Activated CD4-positive, alpha-beta T cell treated with anti-CD3 and anti-CD28 coated beads for 36 hours (primary cell): Measurements from ENCODE around the gene VAT1. TPM values are rescaled to one million over a fixed set of nuclear protein-coding genes. Genes with fewer than 3 reads are reported as not detected.
"Not testable (repeated sequence)": the region's sequence is repeated elsewhere in the genome, so short reads cannot be mapped to it uniquely, and the experiment has no call there.

Source experiments
- ATAC-seq: fragments of 200-7000 bp; cut with Tn5 transposase; one replicate; pipeline ENCODE4 v1.10.0; 2021; ENCODE audit warnings: mild to moderate bottlenecking, moderate library complexity
- CTCF ChIA-PET: fragments of 350-600 bp; sonication (Branson Sonifier 250); formaldehyde crosslinking; loops from one replicate; lab custom pipeline; 2021; ENCODE audit warnings: antibody characterized with exemption; lab: Charles Lee
- POLR2A ChIA-PET: fragments of 350-600 bp; sonication (Branson Sonifier 250); formaldehyde crosslinking; loops from one replicate; lab custom pipeline; 2021; ENCODE audit warnings: antibody characterized with exemption, inconsistent platforms; lab: Charles Lee
- DNase-seq: peaks from one replicate; pipeline ENCODE4 v3.0.0-alpha.2; 2020
- H3K27ac Mint-ChIP-seq: one replicate; pipeline ENCODE4 v1.8.0; 2021; ENCODE audit warnings: mixed read lengths
- H3K27me3 Mint-ChIP-seq: one replicate; pipeline ENCODE4 v1.8.0; 2021; ENCODE audit warnings: mixed read lengths
- H3K36me3 Mint-ChIP-seq: one replicate; pipeline ENCODE4 v1.8.0; 2021; ENCODE audit warnings: low read depth, mixed read lengths
- H3K4me1 Mint-ChIP-seq: one replicate; pipeline ENCODE4 v1.8.0; 2021; ENCODE audit warnings: mixed read lengths
- H3K4me3 Mint-ChIP-seq: one replicate; pipeline ENCODE4 v1.8.0; 2021; ENCODE audit warnings: mild to moderate bottlenecking, moderate library complexity, mixed read lengths
- H3K9me3 Mint-ChIP-seq: one replicate; pipeline ENCODE4 v1.8.0; 2021; ENCODE audit warnings: low read depth, mixed read lengths
- intact Hi-C, 2 experiments: fragments of 100-400 bp; cut with DNase I in 1 of 2; cut with micrococcal nuclease in 1 of 2; formaldehyde crosslinking; loops; one replicate each; pipeline versions ENCODE4 v1.14.2 to v1.15.1; 2022 to 2024; cut with DNase I, micrococcal nuclease
- total RNA-seq, 2 experiments: library from RNA; stranded (reverse); gene quantifications; one replicate each; pipeline ENCODE4 v1.2.3, GENCODE V29; 2021

The VAT1 gene
- total RNA-seq, 2 experiments from 2014 or later, result 26.1 to 35.0 TPM

DNA sequence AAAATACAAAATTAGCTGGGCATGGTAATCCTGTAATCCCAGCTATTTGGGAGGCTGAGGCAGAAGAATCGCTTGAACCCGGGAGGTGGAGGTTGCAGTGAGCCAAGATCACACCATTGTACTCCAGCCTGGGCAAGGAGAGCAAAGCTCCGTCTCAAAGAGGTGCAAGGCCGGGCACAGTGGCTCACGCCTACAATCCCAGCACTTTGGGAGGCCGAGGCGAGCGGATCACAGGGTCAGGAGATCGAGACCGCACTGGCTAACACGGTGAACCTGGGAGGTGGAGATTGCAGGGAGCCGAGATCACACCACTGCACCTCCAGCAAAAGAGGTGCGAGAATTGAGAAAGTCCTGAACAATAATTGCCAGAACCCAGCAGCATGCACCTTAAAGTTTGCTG lies 21.3 kb downstream of the VAT1 start:
- Mint-ChIP-seq H3K4me3 (peak overlapping the region; percentile 28), H3K27ac (peak overlapping the region; percentile 67), H3K4me1 (peaks cover 37% of the 10 kb centered on the region), H3K36me3 (peaks cover 56% of the 10 kb centered on the region)
- POLR2A ChIA-PET, result interaction anchor here (0.6 kb wide), 2 partner anchors 344 to 367 kb away, joined by 3 to 4 read pairs; no protein-coding TSS in a partner anchor
- H3K9me3 Mint-ChIP-seq, ATAC-seq, DNase-seq, intact Hi-C loops, CTCF ChIA-PET, H3K27me3 Mint-ChIP-seq: not testable (repeated sequence)

DNA sequence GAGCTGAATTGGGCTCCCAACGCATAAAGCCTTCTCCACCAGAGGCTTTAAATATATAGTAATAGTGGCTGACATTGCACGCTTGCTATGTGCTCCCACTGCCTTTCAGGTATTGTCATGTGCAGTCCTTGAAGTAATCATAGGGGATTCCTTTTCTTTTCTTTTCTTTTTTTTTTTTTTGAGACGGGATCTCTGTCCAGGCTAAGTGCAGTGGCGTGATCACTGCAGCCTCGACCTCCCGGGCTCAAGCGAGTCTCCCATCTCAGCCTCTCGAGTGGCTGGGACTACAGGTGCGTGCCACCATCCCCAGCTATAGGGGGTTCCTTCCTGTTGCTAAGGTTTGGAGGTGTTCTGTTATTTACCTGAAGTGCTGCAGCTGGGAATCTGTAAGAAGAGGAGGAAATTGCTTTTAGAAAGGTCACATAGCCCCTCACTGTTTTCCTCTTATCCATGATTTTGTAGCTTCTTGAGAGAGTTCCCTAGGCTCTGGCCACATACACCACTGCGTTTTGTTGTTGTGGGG lies 23.1 kb downstream of the VAT1 start:
- H3K27me3 Mint-ChIP-seq, result no peaks in the 10 kb centered on the region
- DNase-seq (no peak), ATAC-seq (no peak)
- ChIA-PET CTCF (interaction anchor here (1.3 to 2.4 kb wide), 8 partner anchors 8 to 421 kb away, joined by 4 to 14 read pairs (median 9); partner anchors contain the start of genes AOC2, BRCA1, IFI35 and PSMC3IP), POLR2A (interaction anchor here (0.7 to 1.8 kb wide), 8 partner anchors 8 to 485 kb away, joined by 3 to 35 read pairs (median 4); partner anchors contain the start of genes BRCA1, DHX8, IFI35 and RETREG3)
- H3K27ac Mint-ChIP-seq, result peak overlapping the region; percentile 99
- H3K36me3 Mint-ChIP-seq, result peaks cover 53% of the 10 kb centered on the region
- H3K4me1 Mint-ChIP-seq, result peaks cover 37% of the 10 kb centered on the region
- H3K4me3 Mint-ChIP-seq, result peak overlapping the region; percentile 95
- no peaks in the 10 kb centered on the region for H3K9me3 Mint-ChIP-seq
- intact Hi-C loops, result loop anchor here (5.0 kb wide), 3 partner anchors 167 to 1312 kb away; partner anchors contain the start of genes EIF1 (in 1 of the 2) and PSME3 (in 1 of the 2)

DNA sequence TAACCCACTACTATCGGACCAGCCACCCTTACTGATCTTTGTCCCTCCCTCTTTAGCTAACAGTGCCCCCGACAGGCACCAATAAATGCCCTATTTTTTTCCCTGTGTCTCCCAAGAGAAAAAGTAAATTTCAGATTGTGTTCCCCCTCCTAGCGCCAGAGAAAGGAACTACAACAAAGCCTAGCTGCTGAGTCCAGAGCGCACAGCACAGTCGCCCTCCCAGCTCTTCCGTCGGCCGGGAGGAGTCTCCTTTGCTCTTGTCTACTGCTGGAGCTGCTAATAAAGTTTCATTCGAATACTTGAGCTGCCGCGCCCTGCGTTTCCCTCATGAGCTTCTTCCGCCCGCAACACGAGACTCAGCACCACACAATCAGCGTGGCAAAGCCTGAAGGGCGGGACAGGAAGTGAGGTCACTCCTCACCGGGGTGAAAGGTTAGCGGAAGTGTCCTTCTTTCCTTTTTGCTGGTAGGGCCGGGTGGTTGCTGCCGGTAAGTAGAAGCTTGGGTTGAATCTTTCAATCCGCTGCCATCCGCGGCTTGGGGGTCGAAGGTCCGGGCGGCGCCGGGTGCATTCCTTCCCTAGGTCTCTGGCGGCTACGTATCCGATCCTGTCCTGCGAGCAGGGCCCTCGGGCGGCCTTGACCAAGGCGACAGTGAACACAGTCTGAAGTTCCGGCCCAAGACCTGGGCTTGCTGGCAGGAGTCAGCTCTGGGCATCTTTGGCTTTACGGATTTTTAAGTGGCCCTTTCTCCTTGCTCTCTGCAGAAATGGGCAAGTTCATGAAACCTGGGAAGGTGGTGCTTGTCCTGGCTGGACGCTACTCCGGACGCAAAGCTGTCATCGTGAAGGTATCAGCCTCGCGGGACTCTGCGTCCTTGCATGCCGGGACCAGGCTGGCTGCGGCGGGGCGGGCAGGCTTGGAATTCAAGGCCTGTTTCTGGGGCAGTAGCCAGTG lies 23.9 kb downstream of the VAT1 start, which contains the start of gene RPL27:
Gene RPL27 (plus strand): TSS at position 436 of the 955 bp plus-strand sequence. CDS start 332 bp downstream, at position 768.
- Mint-ChIP-seq H3K4me3 (peak within 1 kb of the TSS; percentile 95), H3K36me3 (peaks cover 51% of the 10 kb centered on the region), H3K9me3 (no peaks in the 10 kb centered on the region), H3K4me1 (peaks cover 31% of the 10 kb centered on the region), H3K27me3 (no peaks in the 10 kb centered on the region), H3K27ac (peak within 1 kb of the TSS; percentile 99)
- ATAC-seq (peak; percentile 98), DNase-seq (peak; percentile 98)
- ChIA-PET CTCF (interaction anchor here (0.5 to 2.4 kb wide), 32 partner anchors 9 to 486 kb away, joined by 3 to 14 read pairs (median 5); partner anchors contain the start of genes AARSD1, AOC2, BECN1 and BRCA1), POLR2A (interaction anchor here (0.5 to 1.8 kb wide), 30 partner anchors 8 to 610 kb away, joined by 3 to 35 read pairs (median 4); partner anchors contain the start of genes AARSD1, BECN1, BRCA1 and CNTD1)
- intact Hi-C loops, result loop anchor here (1.0 to 5.0 kb wide), 18 partner anchors 8 to 1311 kb away; partner anchors contain the start of genes AARSD1 (in 2 of the 2), BRCA1 (in 2 of the 2), PSME3 (in 2 of the 2) and PTGES3L (in 2 of the 2)

DNA sequence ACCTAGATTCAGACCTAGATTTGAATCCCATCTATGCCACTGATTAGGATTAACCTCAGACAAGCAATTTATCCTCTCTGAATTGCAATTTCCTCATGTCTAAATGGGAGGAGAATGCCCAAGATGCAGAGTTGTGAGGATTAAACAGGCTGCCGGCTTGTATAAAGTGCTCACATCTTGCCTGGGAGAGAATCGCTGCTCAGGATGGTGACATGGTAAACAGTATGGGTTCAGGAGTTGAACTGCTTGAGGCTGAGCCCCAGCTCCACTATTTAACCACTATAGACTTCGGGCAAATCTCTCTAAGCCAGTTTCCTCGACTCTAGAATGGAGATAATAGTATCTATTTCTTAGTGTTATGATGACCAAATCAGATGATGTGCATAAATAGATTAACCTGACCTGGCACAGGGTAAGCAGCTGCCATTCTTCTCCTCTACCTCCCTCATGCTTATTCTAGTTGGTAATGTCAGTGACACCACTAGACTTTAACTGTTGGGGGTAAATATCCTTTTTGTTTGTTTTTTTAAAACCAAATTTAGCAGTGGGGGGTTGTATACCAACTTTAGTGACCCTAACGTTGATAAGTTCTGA lies 24.7 kb downstream of the VAT1 start:
- Mint-ChIP-seq H3K4me1 (peaks cover 31% of the 10 kb centered on the region), H3K27ac (peak overlapping the region; percentile 99), H3K36me3 (peaks cover 50% of the 10 kb centered on the region), H3K9me3 (no peaks in the 10 kb centered on the region), H3K27me3 (no peaks in the 10 kb centered on the region), H3K4me3 (peak overlapping the region; percentile 95)
- POLR2A ChIA-PET, result interaction anchor here (0.6 to 1.8 kb wide), 26 partner anchors 9 to 609 kb away, joined by 3 to 35 read pairs (median 5); partner anchors contain the start of genes AARSD1, BECN1, BRCA1 and CNTD1
- DNase-seq (no peak), ATAC-seq (peak; percentile 2)
- intact Hi-C loops, result loop anchor here (5.0 kb wide), 3 partner anchors 165 to 1310 kb away; partner anchors contain the start of genes EIF1 (in 1 of the 2) and PSME3 (in 1 of the 2)
- CTCF ChIA-PET, result interaction anchor here (0.6 to 2.4 kb wide), 29 partner anchors 10 to 1082 kb away, joined by 3 to 14 read pairs (median 5); partner anchors contain the start of genes AARSD1, AOC2, BECN1 and BRCA1

DNA sequence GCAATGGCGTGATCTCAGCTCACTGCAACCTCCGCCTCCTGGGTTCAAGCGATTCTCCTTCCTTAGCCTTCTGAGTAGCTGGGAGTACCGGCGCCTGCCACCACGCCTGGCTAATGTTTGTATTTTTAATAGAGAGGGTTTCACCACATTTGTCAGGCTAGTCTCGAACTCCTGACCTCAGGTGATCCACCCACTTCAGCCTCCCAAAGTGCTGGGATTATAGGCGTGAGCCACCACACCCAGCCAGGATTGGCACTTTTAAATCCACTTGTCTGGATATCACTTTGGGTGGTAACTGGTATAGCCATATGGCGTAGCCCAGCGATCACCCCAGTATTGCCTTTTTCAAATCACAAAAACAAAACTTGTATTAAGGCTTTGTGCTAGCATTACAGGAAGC lies 28.3 kb downstream of the VAT1 start:
- H3K9me3 Mint-ChIP-seq, POLR2A ChIA-PET, DNase-seq, H3K27ac Mint-ChIP-seq, H3K4me1 Mint-ChIP-seq, H3K4me3 Mint-ChIP-seq, H3K27me3 Mint-ChIP-seq, ATAC-seq, intact Hi-C loops: not testable (repeated sequence)
- CTCF ChIA-PET, result interaction anchor here (1.5 kb wide), 1 partner anchor 10 kb away, joined by 3 read pairs; no protein-coding TSS in a partner anchor
- H3K36me3 Mint-ChIP-seq, result peaks cover 42% of the 10 kb centered on the region

DNA sequence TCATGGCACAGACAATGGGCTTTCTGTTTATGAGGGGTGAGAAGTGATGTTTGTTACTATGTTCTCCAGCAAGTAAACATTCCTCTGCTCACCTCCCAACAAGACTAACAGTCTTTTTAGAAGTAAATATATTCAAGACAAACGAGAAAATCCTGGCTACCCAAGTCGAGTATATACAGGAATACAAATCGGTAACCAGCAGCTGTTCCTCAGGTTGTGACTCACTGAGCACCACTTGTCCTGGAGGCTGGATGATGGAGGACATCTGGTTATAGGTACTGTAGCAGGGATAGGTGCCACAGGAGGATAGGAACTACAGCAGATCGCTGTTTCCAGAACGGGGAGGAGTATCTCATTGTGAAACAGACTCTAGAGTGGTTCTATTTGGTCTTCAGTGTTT lies 29.3 kb downstream of the VAT1 start:
- H3K9me3 Mint-ChIP-seq, result no peaks in the 10 kb centered on the region
- H3K4me1 Mint-ChIP-seq, result peaks cover 7% of the 10 kb centered on the region
- no peak for ATAC-seq
- ChIA-PET POLR2A (no interaction called here), CTCF (interaction anchor here (1.2 to 1.5 kb wide), 2 partner anchors 9 to 10 kb away, joined by 3 read pairs; no protein-coding TSS in a partner anchor)
- H3K27ac Mint-ChIP-seq, result no peak overlapping the region
- intact Hi-C loops, result no loop called here
- no peaks in the 10 kb centered on the region for H3K27me3 Mint-ChIP-seq
- H3K36me3 Mint-ChIP-seq, result peaks cover 44% of the 10 kb centered on the region
- no peak for DNase-seq
- no peak overlapping the region for H3K4me3 Mint-ChIP-seq

DNA sequence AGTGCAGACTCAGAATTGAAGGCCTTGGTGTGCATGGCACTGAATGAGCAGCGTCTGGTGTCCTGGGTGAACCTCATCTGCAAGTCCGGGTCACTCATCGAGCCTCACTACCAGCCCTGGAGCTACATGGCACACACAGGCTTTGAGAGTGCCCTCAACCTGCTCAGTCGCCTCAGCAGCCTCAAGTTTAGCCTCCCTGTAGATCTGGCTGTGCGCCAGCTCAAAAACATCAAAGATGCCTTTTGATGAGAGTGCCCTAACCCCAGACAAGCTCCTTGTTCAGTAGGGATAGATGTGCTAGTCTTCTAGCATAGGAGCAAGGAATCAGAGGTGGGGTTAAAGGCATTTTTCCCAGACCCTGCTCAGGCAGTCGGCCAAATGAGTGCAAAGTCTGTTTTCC lies 30.7 kb downstream of the VAT1 start:
- Mint-ChIP-seq H3K4me3 (no peak overlapping the region), H3K4me1 (no peaks in the 10 kb centered on the region), H3K27me3 (no peaks in the 10 kb centered on the region), H3K36me3 (peaks cover 52% of the 10 kb centered on the region), H3K27ac (no peak overlapping the region), H3K9me3 (no peaks in the 10 kb centered on the region)
- POLR2A ChIA-PET, result no interaction called here
- no peak for DNase-seq
- CTCF ChIA-PET, result no interaction called here
- no peak for ATAC-seq
- intact Hi-C loops, result no loop called here

DNA sequence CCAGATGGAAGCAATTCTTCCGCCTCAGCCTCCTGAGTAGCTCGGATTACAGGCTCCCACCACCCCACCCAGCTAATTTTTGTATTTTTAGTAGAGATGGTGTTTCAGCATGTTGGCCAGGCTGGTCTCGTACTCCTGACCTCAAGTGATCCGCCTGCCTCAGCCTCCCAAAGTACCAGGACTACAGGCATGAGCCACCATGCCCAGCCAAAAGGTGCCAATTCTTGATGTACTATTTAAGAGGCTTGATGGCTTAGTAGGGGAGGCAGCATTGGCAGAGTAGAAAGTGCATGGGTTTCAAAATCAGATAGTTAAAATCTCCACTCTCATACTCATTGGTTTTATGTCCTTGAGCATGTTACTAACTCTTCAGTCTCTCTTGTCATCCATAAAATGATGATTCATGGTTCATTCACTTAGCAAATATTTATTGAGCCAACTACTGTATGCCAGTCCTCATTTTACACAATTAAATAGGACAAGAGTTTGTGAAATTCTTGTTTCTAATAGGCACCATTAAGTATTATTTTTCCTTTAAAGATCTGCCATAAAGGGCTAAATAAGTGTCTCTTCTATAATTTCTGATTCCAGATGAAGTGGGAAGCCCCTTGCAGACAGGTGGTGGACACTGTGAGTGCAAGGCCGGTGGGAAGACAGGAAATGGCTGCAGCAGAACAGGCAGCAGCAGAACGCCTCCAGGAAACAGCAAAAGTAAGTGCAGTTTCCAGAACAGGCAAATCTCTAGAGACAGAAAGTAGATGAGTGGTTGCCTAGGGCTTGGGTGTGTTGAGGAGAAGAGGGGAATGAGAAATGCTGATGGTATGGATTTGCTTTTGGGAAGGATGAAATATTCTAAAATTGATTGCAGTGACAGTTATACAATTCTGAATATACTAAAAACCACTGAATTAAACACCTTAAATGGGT lies 32.2 kb downstream of the VAT1 start:
- Mint-ChIP-seq H3K4me3 (no peak overlapping the region), H3K4me1 (peaks cover 3% of the 10 kb centered on the region), H3K27ac (no peak overlapping the region), H3K36me3 (peaks cover 60% of the 10 kb centered on the region), H3K9me3 (no peaks in the 10 kb centered on the region), H3K27me3 (no peaks in the 10 kb centered on the region)
- intact Hi-C loops, result no loop called here
- CTCF ChIA-PET, result interaction anchor here (0.6 kb wide), 1 partner anchor 195 kb away, joined by 3 read pairs; no protein-coding TSS in a partner anchor
- no peak for DNase-seq
- ATAC-seq, result no peak
- POLR2A ChIA-PET, result no interaction called here

DNA sequence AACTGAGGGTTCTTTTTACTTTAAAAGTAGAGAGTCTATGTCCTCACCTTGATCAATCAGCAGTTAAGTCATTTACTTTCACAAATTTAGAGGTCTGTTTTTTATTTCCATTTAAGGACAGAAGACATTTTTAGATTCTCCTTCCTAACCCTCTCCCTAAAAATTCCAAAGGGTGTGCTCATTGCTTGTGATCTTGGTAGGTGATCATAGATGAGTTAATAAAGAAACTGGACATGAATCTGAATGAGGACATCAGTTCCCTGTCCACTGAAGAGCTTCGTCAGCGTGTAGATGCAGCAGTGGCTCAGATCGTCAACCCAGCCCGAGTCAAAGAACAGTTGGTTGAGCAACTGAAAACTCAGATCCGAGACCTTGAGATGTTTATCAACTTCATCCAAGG lies 33.0 kb downstream of the VAT1 start:
- Mint-ChIP-seq H3K27me3 (no peaks in the 10 kb centered on the region), H3K36me3 (peaks cover 66% of the 10 kb centered on the region), H3K4me1 (peaks cover 6% of the 10 kb centered on the region), H3K9me3 (no peaks in the 10 kb centered on the region), H3K4me3 (no peak overlapping the region), H3K27ac (no peak overlapping the region)
- intact Hi-C loops, result no loop called here
- ChIA-PET POLR2A (no interaction called here), CTCF (no interaction called here)
- no peak for ATAC-seq
- no peak for DNase-seq

DNA sequence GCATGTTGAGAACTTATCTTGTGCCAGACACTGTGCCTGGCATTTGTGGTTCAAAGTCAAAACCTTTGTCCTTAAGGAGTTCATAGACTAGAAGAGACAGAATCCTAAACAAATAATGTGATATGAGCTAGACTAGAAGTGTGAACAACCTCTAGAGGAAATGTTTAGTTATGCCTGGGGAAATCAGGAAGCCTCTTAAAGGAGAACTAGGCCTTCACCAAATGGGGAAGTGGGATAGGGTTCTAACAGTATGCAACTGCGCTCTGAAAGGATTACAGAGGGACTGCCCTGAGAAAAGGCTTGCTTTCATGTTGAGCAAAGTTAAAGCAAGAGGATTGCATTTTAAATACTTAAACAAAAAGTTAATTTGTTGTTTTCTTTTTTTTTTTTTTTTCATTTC lies 37.0 kb downstream of the VAT1 start:
- H3K4me3 Mint-ChIP-seq, result no peak overlapping the region
- H3K9me3 Mint-ChIP-seq, result no peaks in the 10 kb centered on the region
- ATAC-seq, result no peak
- ChIA-PET POLR2A (no interaction called here), CTCF (no interaction called here)
- H3K27me3 Mint-ChIP-seq, result no peaks in the 10 kb centered on the region
- DNase-seq, result no peak
- intact Hi-C loops, result no loop called here
- H3K4me1 Mint-ChIP-seq, result peaks cover 22% of the 10 kb centered on the region
- peak overlapping the region; percentile 42 for H3K27ac Mint-ChIP-seq
- peaks cover 54% of the 10 kb centered on the region for H3K36me3 Mint-ChIP-seq
